K562 (cell line): ENCODE data around the gene BCAP31.

Source experiments
- ATF7 ChIP-seq: fragments of 450-650 bp; IDR thresholded peaks from 2 replicates; pipeline ENCODE4 v1.7.1; 2014; ENCODE audit warnings: mild to moderate bottlenecking, moderate library complexity
- BCLAF1 ChIP-seq, 2 experiments: fragments of 450-650 bp in 1 of 2; IDR thresholded peaks; 2 replicates each; pipeline ENCODE4 v1.6.1; 2011 to 2017; ENCODE audit warnings: low read depth in 2 of 2, antibody characterized with exemption in 1 of 2, borderline replicate concordance in 1 of 2, low read length in 1 of 2, mild to moderate bottlenecking in 1 of 2, mixed read lengths in 1 of 2; ENCODE audit not compliant: control insufficient read depth in 1 of 2
- CHCHD3 ChIP-seq: fragments of 250-450 bp; sonication (Bioruptor Pico); IDR thresholded peaks from 2 replicates; pipeline ENCODE4 v2.1.2; 2022; ENCODE audit warnings: mild to moderate bottlenecking
- CREBBP ChIP-seq: IDR thresholded peaks from one replicate; pipeline ENCODE4 v1.6.1; 2012; ENCODE audit warnings: low read depth, mild to moderate bottlenecking, control low read depth, inconsistent platforms, low read length
- ESRRA ChIP-seq: fragments of 450-650 bp; IDR thresholded peaks from 2 replicates; pipeline ENCODE4 v1.6.1; 2014; ENCODE audit warnings: low read depth, mild to moderate bottlenecking, moderate library complexity, borderline replicate concordance
- GABPA ChIP-seq: fragments of 200-800 bp; sonication (Bioruptor generic); conservative IDR thresholded peaks from 2 replicates; pipeline ENCODE4 v1.6.1; 2016; ENCODE audit warnings: low read depth, missing genetic modification characterization, missing compliant biosample characterization
- JUND ChIP-seq, 2 experiments: IDR thresholded peaks; 2 replicates in 1 of 2; 3 replicates in 1 of 2; pipeline ENCODE4 v1.6.1; 2011; ENCODE audit warnings: borderline replicate concordance in 2 of 2, low read depth in 2 of 2, low read length in 2 of 2, improper control_type of control experiment in 1 of 2, missing biosample characterization in 1 of 2, missing genetic modification characterization in 1 of 2, missing genetic modification reagents in 1 of 2
- POLR2AphosphoS5 ChIP-seq: IDR thresholded peaks from 2 replicates; pipeline ENCODE4 v1.6.1; 2011; ENCODE audit warnings: mild to moderate bottlenecking, low read depth, low read length, moderate library complexity; ENCODE audit not compliant: control insufficient read depth, insufficient read depth
- RBBP5 ChIP-seq: fragments of 200-600 bp; sonication (generic); IDR thresholded peaks from 2 replicates; pipeline ENCODE4 v1.6.1; 2012; ENCODE audit warnings: borderline replicate concordance, mild to moderate bottlenecking, low read length, control low read depth, inconsistent platforms; ENCODE audit not compliant: insufficient read depth, poor library complexity, severe bottlenecking
- SAP30 ChIP-seq: fragments of 200-600 bp; sonication (generic); IDR thresholded peaks from 2 replicates; pipeline ENCODE4 v1.6.1; 2012; ENCODE audit warnings: borderline replicate concordance, low read depth, mild to moderate bottlenecking, moderate library complexity, low read length, control low read depth, inconsistent platforms; ENCODE audit not compliant: insufficient read depth, poor library complexity, severe bottlenecking
- SRF ChIP-seq, 2 experiments: fragments of 250-450, 450-650 bp in 1 of 2; sonication (Bioruptor Pico) in 1 of 2; sonication (generic) in 1 of 2; formaldehyde crosslinking; IDR thresholded peaks; 2 replicates each; pipeline versions ENCODE4 v1.5.0 to v1.5.1; 2020 to 2022; ENCODE audit warnings: mild to moderate bottlenecking in 1 of 2, missing genetic modification reagents in 1 of 2
- TFE3 ChIP-seq: fragments of 450-650 bp; formaldehyde crosslinking; IDR thresholded peaks from 2 replicates; pipeline ENCODE4 v1.4.0; 2020; ENCODE audit warnings: mild to moderate bottlenecking, mixed read lengths
- ZNF124 ChIP-seq: sonication (generic); formaldehyde crosslinking; IDR thresholded peaks from 2 replicates; pipeline ENCODE4 v1.8.1; 2022; ENCODE audit warnings: missing genetic modification reagents
- ZNF217 ChIP-seq: sonication (generic); formaldehyde crosslinking; IDR thresholded peaks from 2 replicates; pipeline ENCODE4 v1.8.0; 2022; ENCODE audit warnings: mild to moderate bottlenecking, missing genetic modification reagents

- TF ChIP-seq ZNF124 (CRISPR knock-in tag), result no peak
- TF ChIP-seq CHCHD3 (CRISPR knock-in tag), result no peak
- peak; percentile 53 for TF ChIP-seq JUND (IDR thresholded peaks at IDR 0.05; ENCODE audit: borderline replicate concordance, low read depth, low read length)
- no peak; the same call in 2 of the 3 replicates for TF ChIP-seq JUND (tag; IDR thresholded peaks at IDR 0.05; ENCODE audit: borderline replicate concordance, low read depth, low read length)
- TF ChIP-seq SRF (CRISPR knock-in tag; IDR thresholded peaks at IDR 0.05), result no peak
- TF ChIP-seq SAP30, result no peak
- TF ChIP-seq CREBBP, result no peak
- TF ChIP-seq POLR2AphosphoS5, result no peak
- no peak for TF ChIP-seq TFE3 (CRISPR knock-in tag)
- TF ChIP-seq BCLAF1 (IDR thresholded peaks at IDR 0.05; ENCODE audit: borderline replicate concordance in 1 of 2, control insufficient read depth in 1 of 2, low read depth in 2 of 2, low read length in 1 of 2), result no peak
- no peak; the same call in 1 of the 2 replicates for TF ChIP-seq ESRRA
- TF ChIP-seq RBBP5, result no peak
- TF ChIP-seq GABPA (tag), result no peak
- no peak for TF ChIP-seq ZNF217 (CRISPR knock-in tag)
- TF ChIP-seq ATF7, result no peak
Measured at GRCh38 chrX:153708415-153708814, 15.8 kb downstream of the BCAP31 start.
